Fibroblast of upper back skin (primary cell): ENCODE data around the gene PLA2G5.

ENCODE experiments used
- DNase-seq: peaks from one replicate; pipeline ENCODE4 v3.0.0-alpha.2; 2013

Gene PLA2G5

DNA sequence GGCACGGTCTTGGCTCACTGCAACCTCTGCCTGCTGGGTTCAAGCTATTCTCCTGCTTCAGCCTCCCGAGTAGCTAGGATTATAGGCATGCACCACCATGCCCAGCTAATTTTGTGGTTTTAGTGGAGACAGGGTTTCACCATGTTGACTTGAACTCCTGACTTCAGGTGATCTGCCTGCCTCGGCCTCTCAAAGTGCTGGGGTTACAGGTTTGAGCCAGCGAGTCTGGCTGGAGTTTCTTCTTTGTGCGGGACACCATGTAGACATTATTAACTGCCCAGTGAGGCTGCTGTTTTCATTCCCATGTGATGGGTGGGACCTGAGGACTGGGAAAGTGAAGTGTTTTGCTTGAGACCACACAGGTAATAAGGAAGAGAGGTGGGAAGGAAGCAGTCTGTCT is 23.3 kb downstream of the PLA2G5 start:
- DNase-seq = no peak

DNA sequence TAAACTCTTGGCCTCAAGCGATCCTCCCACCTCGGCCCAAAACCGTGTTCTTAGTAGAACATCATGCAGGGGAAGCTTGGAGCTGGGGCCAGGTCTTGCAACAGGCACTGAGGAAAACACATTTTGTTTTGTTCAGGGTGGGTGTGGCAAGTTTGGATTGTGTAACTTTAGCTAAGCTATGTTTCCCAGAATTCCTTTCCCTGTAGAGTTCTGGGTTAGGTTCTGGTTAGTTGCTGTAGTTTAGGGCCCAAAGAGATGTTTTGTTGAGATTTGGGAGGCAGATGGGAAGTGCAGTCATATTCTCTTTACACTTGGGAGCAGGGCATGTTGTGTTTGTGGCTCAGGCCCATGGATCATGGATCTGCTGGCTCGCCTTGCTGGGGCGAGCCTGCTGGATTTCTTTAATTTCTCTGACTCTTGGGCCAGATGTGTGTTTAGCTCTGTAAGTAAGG is 24.0 kb downstream of the PLA2G5 start:
- no peak for DNase-seq

DNA sequence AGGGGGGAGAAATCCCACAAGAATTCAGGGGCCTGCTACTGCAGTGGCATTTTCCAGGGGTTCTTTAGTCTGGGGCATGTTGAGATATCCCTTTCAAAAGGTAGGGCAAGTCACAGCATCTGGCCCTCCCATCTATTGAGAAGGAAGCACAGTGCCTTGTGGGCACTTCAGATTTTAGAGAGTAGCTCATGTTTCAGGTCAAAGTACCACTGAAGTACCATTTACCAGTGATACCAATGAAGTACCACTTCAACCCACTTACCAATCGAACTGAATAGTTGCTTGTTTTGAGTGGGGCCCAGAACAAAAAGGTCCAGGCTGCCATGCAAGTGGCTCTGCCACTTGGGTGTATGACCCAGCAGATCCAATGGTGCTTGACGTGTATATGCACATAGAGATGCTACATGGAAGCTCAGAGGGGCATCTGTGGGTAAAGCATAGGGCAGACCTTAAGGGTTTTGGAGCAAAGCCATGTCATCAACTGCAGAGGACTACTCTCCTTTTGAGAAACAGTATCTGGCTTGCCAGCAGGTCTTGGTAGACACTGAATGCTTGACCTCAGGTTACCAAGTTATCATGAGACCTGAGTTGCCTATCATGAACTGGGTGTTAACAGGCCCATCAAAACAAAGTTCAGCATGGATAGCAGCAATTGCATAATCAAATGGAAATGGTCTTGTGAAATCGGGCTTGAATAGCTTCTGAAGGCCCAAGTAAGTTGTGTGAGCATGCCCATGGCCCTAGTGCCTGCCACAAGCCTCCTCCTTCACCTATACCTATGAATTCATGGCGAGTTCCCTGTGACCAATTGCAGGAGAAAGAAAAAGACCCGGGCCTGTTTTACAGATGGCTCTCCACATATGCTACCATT is 25.8 kb downstream of the PLA2G5 start:
- DNase-seq = no peak

DNA sequence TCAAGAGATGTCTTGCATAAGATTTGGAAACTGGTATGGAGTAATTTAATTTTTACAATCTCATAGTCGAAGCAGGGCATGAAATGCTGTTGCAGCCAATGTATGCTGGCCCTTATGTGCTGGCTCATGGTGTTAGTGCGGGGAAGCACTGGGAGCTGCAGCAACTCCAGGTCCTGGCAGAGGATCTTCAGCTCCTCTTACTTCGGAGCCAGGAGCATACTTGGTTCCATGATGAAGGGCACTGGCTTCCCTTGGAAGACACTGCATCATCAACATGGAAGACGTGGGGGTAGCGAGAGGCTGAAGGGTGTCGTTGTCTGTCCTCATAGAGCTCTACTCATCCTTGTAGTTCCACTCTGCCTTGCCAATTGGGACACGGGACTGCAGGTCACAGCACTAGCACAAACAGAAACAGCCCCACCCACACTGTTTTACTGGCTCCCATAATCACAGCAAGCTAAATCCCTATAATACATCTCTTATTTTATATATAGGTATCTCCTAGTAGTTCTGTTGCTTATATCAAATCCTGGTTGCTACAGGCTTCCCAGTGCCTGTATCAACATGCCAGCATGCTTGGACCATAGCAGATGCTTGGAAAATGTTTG is 26.9 kb downstream of the PLA2G5 start:
- no peak for DNase-seq

DNA sequence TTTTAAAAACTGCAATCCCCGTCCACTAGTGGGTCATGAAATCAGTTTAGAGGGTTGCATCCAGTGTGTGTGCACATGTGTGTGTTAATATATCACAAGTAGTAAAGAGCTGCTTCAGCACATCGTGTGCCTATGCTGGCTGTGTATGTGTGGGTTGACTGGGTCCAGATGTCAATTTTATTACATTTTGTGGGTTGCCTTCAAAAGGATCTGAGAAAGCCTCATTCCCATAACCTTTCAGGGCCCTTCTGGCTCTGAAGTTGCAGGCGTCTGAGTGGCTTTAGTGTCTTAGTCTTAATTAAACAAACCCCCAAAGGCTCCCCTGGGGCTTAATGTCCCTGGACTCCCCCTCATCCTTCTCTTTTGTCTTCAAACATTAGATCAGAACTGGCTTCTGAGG is 29.5 kb downstream of the PLA2G5 start:
- DNase-seq = no peak

DNA sequence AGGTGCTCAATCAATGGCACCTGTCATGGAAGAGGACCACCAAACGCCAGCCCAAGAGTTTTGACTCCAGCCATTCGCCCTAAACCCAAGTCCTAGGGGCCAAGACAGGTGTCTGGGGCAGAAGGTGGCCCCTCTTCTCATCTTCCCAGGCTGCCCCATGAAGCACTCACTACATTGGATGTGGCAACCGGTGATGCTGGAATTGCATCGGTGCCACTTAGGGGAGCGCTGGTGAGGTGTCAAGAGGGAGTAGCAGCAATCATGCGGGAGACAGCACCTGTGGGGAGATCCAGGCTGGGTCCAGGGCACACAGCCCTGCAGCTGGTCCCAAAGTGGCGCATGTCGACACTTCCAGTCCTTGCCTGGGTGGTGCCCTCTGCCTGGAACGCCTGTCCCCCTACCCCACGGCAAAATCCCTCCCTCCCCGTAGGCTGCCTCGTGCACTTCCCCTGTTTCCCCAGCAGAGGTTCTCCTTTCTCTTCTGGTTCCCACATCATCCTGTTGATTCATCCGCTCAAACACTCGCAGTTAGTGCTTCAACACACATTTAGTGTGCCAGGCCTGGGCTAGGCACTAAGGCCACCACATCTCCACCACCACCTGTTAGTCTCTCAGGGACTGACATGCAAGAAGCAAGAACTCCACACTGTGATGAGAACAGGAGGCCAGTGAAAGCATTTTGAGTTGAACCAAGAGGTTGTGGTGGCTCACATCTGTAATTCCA is 30.8 kb downstream of the PLA2G5 start:
- DNase-seq = peak; percentile 44

DNA sequence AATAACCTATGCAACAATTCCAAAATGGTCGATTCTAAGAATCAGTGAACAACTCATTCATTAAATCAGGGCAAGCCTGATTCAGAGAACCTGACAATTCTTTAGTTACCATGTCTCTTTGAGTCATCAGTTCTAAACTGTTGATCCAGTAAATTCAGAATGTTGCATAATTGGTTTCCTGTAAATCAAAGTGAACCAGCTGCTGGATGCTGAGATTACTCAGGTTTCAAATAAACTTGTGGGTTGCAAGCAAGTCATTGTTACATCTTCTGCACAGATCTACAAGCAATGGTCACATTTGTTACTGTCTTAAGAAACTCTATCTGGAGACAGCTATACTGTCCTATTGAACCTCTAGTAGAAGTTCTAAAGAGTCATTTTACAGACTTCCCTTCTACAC is 32.9 kb downstream of the PLA2G5 start:
- DNase-seq = peak; percentile 24

DNA sequence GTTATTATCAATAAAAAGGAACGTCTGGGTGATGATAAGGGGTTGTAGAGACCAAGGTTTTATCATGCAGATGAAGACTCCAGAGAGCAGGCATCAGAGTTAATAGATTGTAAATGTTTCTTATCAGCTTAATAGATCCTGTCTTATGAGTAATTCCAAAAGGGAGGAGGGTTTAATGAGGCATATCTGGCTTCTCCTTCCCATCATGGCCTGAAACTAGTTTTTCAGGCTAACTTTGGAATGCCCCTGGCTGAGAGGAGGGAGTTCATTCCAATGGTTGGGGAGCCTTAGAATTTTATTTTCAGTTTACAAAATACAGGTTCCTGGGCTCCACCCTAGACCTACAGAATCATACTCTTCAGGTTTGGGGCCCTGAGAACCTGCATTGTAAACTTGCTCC is 35.9 kb downstream of the PLA2G5 start:
- no peak for DNase-seq

DNA sequence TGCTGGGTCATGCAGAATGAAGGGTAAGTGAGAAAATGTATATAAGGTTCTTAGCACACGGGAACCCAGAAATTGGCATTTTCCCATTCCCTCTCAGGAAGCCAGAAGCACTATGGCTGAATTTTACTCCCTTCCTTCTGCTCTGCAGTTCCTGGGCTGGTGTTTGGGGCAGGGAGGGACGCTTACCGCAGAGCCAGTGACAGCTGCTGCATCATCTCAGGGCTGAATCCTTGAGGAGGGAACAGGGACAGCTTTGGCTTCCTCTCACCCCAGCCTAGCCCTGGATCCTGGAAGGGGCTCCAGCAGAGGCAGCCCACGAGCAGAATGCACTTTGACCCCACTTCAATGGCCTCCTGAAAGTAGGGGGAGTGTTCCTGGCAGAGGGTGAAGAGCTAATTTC is 37.4 kb downstream of the PLA2G5 start:
- DNase-seq = no peak

DNA sequence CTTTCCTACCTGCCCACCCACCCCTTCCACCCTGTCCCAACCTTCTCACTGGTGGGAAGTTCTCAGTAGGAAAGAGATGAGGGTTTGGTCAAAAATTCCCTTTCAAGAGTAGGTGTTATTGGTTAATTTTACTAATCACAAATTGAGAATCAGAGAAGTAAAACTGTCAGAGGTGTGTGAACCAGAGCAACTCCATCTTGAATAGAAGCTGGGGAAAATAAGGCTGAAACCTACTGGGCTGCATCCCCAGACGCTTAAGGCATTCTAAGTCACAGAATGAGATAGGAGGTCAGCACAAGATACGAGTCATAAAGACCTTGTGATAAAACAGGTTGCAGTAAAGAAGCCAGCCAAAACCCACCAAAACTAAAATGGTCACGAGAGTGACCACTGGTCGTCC is 37.8 kb downstream of the PLA2G5 start:
- no peak for DNase-seq

DNA sequence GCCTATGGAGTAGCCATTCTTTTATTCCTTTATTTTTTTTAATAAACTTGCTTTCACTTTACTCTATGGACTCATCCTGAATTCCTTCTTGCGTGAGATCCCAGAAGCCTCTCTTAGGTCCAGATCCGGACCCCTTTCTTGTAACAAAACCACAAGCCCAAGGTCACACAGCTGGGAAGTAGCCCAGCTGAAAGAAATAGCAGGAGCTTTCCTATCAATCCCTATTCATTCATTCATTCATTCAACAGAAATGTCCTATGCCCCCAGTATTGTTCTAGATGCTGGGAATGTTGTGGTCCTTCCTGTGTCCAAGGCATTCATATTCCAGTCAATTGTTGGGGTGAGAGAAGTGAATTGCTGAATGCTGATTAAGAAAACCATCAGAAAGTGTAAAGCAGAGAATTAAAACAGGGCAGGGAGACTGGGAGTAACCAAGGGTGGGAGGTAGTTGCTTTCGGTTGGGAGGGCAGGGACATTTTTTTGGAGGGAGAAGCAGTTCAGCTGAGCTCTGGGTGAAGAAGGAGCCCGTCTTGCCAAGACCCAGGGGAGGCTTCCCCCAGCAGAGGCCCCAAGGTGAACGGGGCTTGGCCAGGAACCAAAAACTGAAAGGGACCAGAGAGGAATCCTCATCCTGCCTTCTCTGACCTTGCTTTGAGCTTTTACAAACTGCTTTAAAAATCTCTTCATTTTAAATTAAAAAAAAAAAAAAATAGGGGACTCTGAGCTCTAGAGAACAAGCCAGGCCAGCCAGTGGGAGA is 38.6 kb downstream of the PLA2G5 start:
- DNase-seq = no peak

DNA sequence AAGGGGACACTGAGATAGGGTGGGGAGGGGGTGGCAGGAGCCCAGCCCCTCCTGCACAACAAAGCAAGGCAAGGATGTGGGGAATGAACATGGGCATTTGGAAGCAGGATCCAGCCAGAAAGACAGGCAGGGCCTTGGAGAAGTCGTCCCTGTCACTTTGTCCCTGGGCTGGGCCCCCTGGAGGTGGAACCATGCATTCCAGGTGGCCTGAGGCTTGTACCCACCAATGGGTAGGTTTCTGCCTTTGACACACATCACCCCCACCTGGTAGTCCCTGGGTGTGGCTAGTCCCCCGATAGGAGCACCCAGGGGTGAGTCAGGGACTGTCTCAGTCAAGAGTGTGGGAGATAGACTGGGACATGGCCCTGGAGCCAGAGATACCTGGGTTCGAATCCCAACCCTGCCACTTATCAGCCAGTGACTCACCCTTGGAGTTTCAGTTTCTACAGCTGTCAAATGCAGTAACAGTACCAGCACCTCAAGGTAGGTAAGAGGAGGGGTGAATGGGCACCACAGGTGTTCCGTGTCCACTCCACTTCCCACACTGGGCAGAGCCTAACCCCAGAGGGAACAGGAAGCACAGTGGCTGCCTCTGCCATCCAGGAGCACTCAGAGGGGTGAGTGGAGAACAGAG is 39.3 kb downstream of the PLA2G5 start:
- no peak for DNase-seq

DNA sequence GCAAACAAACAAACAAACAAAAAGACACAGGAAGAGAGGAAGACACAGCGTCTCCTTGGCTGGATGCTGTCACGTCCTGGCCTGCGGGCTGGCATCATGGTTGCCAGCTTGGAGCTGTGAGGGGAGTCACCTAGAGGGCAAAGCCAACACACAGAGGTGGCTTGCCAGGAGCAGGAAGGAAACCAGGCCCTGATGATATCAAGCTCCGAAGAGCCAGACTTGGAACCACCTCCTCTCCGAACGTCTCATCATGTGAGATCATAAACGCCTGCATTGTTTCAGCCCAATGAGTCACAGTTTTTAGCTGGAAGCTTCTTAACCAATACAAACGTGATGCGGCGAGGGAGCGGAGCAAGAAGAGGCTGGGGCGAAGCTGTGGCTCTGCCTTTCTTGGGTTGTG is 40.7 kb downstream of the PLA2G5 start:
- DNase-seq = no peak

DNA sequence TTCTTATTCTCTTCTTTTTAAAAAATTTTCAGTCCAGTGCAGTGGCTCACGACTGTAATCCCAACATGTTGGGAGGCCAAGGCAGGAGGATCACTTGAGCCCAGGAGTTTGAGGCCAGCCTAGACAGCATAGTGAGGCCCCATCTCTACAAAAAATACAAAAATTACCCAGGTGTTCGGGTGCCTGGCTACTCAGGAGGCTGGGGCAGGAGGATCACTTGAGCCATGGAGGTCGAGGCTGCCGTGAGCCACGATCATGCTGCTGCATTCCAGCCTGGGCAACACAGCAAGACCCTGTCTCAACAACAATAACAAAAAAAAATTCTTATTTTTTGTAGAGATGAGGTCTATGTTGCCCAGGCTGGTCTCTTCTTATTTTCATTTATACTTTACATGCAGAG is 41.5 kb downstream of the PLA2G5 start:
- no peak for DNase-seq

DNA sequence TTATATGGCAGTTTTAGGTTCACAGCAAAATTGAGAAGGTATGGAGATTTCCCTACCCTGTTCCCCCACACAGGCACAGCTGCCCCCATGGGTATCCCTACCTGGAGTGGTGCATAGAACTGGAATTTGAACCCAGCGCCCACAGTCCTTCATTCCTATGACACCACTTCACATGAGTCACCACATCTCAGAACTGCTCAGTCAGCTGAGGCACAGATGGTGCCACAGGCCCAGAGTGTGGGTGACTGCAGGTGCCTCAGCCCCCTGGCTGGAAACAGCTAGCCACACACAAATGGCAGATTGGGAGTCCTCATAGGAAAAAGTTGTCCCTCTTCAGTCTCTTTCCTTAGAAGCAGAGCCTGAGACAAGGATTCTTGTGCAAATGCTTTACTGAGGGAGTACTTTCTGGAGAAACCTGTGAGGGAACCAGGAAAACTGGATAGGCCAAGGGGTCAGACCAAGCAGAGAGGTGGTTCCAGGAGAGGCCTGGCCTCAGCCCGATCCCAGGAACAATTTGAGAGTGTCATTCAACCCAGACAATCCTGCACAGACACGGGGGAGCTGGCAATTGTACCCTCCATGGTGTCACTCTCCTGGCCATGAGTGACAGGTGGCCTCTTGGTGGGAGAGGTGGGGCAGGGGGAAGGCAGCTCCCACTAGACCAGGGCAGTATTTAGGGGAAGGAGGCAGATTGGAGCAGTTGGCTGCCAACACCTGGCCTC is 42.4 kb downstream of the PLA2G5 start:
- no peak for DNase-seq

DNA sequence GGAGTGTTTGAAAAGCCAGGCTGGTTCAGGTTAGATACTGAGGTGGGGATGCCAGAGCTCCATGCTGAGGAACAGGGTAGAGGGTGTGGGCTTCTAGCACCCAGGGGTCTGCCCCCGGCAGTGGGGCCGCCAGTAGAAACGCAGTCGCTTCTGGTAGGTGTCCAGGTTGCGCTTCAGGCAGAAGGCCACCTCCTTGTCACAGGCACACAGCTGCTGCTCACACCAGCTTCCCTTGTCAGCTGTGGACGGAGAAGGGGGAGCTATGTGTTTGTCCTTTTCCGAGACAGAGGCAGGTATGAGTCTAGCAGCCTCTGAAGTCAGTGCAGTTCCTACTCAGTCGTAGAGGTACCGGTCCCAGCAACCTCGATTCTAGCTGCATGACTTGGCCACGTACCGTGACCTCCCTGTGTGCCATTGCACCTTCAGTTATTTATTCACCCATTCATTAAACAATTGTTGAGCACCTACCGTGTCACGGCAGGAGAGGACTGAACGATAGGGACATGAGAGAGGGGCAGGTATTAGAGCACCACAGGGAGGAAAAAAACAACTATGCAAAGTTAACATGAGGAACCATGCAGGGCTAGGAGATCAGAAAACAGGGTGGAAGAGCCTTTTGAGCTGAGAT is 44.1 kb downstream of the PLA2G5 start:
- DNase-seq = no peak

DNA sequence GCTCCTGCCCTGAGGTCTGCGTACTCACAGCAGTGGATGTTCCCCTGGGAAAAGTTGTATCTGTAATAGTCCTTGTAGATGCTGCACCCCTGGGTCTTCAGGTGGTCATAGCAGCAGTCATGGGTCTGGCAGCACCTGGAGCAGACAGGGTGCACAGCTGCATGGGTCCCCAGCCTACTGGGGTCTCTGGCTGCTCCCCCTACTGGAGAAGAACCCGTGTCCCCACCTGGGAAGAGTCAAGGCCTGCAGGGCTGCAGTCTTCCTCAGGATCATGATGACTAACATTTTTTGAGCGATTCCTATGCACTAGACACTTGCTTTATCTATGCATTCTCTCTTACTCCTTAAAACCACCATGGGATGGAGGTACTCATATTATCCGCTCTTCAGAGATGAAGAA is 45.5 kb downstream of the PLA2G5 start:
- no peak for DNase-seq

DNA sequence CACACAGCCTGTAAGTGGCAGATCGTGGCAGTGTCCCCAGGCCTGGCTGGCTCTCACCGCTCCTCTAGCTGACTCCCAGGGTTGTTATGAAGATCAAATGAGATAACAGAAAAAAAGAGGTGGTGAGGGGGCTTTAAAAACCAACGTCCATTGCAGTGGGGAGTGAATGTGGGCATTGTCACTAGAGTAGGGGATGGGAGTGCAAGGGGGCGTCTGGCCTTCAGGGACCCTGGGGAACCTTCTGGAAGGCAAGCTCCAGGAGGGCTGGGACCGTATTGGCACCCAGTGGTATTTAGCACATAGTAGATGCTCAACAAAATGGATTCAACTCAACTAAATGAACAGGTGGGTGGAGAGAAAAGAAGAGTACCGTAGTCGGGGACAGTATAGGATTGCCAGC is 45.9 kb downstream of the PLA2G5 start:
- DNase-seq = no peak

DNA sequence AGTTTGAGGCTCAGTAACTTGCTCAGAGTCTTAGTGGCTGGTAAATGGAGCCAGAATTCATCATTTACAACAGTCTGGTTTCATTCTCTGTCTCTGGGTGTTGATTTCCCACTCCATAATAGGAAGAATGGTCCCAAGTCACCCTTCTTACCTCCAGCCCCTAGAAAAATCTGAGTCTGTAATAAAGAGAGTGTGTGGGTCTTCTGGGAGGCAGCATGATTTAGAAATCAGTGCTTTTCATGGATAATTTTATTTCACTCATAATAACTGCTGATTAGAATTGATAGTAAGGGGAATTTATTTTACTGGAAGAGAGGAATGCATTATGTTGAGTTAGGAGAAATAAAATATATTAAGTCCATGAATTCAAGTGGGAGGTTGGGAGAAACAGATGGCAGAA is 47.2 kb downstream of the PLA2G5 start:
- DNase-seq = no peak

DNA sequence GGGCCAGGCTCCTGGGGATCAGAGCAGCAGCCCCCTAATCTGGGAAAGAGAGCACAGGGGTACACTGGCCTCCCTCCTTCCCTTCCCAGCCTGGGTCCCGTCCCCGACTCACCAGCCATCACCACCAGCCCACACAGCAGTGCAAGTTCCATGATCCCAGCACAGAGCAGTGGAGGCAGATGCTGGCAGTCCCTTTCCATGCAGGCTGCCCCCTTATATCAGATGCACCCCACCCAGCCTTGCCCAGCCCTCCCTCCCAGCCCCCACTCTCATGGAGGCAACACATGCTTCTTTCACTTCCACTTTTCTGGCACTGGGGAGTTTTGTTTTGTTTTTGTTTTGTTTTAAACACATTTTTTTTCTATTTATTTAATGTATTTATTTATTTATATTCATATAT is 49.4 kb downstream of the PLA2G5 start, which contains the start of gene PLA2G2D:
TSS of gene PLA2G2D (minus strand) at position 190 of the 400 bp plus-strand sequence. CDS start at position 152, 38 bp downstream.
- DNase-seq = no peak

DNA sequence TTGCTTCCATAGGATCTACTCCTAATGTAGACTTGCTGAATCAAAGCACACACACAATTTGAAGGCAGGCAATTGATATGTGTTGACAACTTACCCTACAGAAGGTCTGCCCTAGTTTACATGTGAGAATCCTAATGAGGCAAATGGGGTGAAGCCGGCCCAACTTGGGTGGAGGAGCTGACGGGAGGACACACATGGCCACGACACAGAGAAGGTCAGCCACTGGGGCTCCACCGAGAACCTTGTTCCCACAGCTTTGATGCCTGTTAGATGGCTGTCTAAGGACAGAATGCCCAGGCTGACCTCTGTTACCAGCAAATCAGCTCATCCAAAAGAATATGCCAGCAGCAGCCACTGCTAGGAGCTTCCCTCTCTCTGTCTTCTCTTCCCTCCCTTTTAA is 50.8 kb downstream of the PLA2G5 start:
- no peak for DNase-seq
